ENCODE data around the gene SRPK2. TPM values are rescaled to one million over a fixed set of nuclear protein-coding genes. Genes with fewer than 3 reads are reported as not detected.

The SRPK2 gene
- total RNA-seq, 1 experiment from 2014 or later: 58.2 TPM

DNA sequence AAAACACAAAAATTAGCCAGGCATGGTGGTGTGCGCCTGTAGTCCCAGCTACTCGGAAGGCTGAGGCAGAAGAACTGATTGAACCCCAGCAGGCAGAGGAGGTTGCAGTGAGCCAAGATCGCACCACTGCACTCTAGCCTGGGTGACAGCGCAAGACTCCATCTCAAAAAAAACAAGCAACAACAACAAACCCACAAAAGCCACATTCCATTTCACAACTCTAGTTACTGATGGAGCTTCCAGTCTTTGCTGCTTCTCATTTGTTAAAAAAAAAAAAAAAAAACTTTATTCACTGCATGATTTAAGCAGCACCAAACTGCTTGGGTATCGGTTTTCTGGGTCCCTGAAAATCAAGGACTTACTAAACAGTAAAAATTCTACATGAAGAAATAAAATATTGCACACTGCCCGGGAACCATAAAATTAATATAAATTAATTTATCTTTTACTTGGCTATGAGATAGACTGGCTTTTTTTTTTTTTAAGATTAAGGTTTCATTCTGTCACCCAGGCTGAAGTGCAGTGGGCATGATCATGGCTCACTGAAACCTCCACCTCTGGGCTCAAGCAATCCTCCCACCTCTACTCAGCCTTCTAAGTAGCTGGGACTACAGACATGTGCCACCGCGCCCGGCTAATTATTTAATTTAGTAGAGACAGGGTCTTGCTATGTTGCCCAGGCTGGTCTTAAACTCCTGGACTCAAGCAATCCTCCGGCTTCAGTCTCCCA, 42.0 kb downstream of the SRPK2 start:
- TF ChIP-seq, protein P1, sequence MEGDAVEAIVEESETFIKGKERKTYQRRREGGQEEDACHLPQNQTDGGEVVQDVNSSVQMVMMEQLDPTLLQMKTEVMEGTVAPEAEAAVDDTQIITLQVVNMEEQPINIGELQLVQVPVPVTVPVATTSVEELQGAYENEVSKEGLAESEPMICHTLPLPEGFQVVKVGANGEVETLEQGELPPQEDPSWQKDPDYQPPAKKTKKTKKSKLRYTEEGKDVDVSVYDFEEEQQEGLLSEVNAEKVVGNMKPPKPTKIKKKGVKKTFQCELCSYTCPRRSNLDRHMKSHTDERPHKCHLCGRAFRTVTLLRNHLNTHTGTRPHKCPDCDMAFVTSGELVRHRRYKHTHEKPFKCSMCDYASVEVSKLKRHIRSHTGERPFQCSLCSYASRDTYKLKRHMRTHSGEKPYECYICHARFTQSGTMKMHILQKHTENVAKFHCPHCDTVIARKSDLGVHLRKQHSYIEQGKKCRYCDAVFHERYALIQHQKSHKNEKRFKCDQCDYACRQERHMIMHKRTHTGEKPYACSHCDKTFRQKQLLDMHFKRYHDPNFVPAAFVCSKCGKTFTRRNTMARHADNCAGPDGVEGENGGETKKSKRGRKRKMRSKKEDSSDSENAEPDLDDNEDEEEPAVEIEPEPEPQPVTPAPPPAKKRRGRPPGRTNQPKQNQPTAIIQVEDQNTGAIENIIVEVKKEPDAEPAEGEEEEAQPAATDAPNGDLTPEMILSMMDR (IDR thresholded peaks at IDR 0.05): no peak
- POLR2A ChIA-PET: interaction anchor here (0.6 to 0.7 kb wide), 4 partner anchors 20 to 132 kb away, joined by 3 to 9 read pairs (median 4); no protein-coding TSS in a partner anchor
- H3K4me1 ChIP-seq (ENCODE audit: control insufficient read depth, insufficient read depth, low read length): 0 out of 2 replicates have a peak, but pooled peaks cover 10% of the 10 kb centered on the region
- no peak for DNase-seq (ENCODE audit: low read depth, low spot score)
- no peaks in the 10 kb centered on the region for H3K36me3 ChIP-seq (ENCODE audit: control insufficient read depth, insufficient read depth, low read length)
- CTCF ChIA-PET: no interaction called here
- no peak overlapping the region for H3K27ac ChIP-seq (ENCODE audit: low read length)
- H3K27me3 ChIP-seq (ENCODE audit: control insufficient read depth, insufficient read depth, low read length): no peaks in the 10 kb centered on the region
- H3K9me3 ChIP-seq (ENCODE audit: control insufficient read depth, insufficient read depth, low read depth, low read length): no peaks in the 10 kb centered on the region
- no TSS peak for BruUV-seq (replicated peaks)
- H3K4me3 ChIP-seq (ENCODE audit: low read depth in 2 of 2, low read length in 2 of 2): no peak overlapping the region
- ATAC-seq: no peak
- in situ Hi-C loops (cut with HindIII; ENCODE audit: low pct_unique_long_range_greater_than_20kb, low sequenced_read_pairs) (no loop called here), intact Hi-C loops (cut with micrococcal nuclease; ENCODE audit: unreplicated experiment) (no loop called here)

DNA sequence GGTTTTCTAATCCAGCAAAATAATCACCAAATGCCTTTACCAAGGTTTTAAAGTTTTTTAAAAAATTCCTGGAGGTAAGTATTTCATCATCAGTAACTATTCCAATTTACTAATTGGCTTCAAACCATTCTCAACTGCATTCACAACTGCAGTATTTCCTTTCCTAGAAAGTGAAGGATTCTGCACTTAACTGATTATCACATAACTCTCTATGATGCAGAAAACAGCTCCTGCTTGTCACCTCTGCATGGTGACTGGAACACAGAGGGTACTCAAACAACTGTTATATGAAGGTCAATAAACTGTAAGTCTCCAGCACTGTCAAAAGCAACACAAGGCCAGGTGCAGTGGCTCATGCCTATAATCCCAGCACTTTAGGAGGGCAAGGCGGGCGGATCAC, 42.6 kb downstream of the SRPK2 start:
- Histone ChIP-seq H3K4me3 (ENCODE audit: low read depth in 2 of 2, low read length in 2 of 2) (no peak overlapping the region), H3K4me1 (ENCODE audit: control insufficient read depth, insufficient read depth, low read length) (0 out of 2 replicates have a peak, but pooled peaks cover 10% of the 10 kb centered on the region), H3K27me3 (ENCODE audit: control insufficient read depth, insufficient read depth, low read length) (no peaks in the 10 kb centered on the region), H3K36me3 (ENCODE audit: control insufficient read depth, insufficient read depth, low read length) (no peaks in the 10 kb centered on the region), H3K9me3 (ENCODE audit: control insufficient read depth, insufficient read depth, low read depth, low read length) (no peaks in the 10 kb centered on the region), H3K27ac (ENCODE audit: low read length) (no peak overlapping the region)
- in situ Hi-C loops (cut with HindIII; ENCODE audit: low pct_unique_long_range_greater_than_20kb, low sequenced_read_pairs) (no loop called here), intact Hi-C loops (cut with micrococcal nuclease; ENCODE audit: unreplicated experiment) (no loop called here)
- BruUV-seq (replicated peaks): no TSS peak
- no peak for DNase-seq (ENCODE audit: low read depth, low spot score)
- POLR2A ChIA-PET: interaction anchor here (0.6 kb wide), 3 partner anchors 40 to 132 kb away, joined by 4 to 9 read pairs (median 4); no protein-coding TSS in a partner anchor
- ATAC-seq: no peak
- CTCF ChIA-PET: no interaction called here
- no peak for TF ChIP-seq POLR2AphosphoS5 (IDR thresholded peaks at IDR 0.05; ENCODE audit: low read depth, low read length)
- TF ChIP-seq SIN3A (IDR thresholded peaks at IDR 0.05; ENCODE audit: borderline replicate concordance, insufficient read depth, low read depth, low read length): no peak
- TF ChIP-seq, protein P1 (IDR thresholded peaks at IDR 0.05): no peak
- TF ChIP-seq, protein P2, sequence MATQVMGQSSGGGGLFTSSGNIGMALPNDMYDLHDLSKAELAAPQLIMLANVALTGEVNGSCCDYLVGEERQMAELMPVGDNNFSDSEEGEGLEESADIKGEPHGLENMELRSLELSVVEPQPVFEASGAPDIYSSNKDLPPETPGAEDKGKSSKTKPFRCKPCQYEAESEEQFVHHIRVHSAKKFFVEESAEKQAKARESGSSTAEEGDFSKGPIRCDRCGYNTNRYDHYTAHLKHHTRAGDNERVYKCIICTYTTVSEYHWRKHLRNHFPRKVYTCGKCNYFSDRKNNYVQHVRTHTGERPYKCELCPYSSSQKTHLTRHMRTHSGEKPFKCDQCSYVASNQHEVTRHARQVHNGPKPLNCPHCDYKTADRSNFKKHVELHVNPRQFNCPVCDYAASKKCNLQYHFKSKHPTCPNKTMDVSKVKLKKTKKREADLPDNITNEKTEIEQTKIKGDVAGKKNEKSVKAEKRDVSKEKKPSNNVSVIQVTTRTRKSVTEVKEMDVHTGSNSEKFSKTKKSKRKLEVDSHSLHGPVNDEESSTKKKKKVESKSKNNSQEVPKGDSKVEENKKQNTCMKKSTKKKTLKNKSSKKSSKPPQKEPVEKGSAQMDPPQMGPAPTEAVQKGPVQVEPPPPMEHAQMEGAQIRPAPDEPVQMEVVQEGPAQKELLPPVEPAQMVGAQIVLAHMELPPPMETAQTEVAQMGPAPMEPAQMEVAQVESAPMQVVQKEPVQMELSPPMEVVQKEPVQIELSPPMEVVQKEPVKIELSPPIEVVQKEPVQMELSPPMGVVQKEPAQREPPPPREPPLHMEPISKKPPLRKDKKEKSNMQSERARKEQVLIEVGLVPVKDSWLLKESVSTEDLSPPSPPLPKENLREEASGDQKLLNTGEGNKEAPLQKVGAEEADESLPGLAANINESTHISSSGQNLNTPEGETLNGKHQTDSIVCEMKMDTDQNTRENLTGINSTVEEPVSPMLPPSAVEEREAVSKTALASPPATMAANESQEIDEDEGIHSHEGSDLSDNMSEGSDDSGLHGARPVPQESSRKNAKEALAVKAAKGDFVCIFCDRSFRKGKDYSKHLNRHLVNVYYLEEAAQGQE (IDR thresholded peaks at IDR 0.05; ENCODE audit: insufficient read depth in 1 of 2, low read depth in 2 of 2, low read length in 1 of 2): no peak
- TF ChIP-seq TCF7L2 (IDR thresholded peaks at IDR 0.05; ENCODE audit: low read depth, low read length): no peak
